Activated naive CD8-positive, alpha-beta T cell treated with anti-CD3 and anti-CD28 coated beads, Interleukin-2, amount 50 U/mL, for 16 hours (primary cell): Measurements from ENCODE around the gene HPN.
A peak's percentile ranks its signal among the peaks of the same experiment; 100 is the strongest.
"Not testable (repeated sequence)": the region's sequence is repeated elsewhere in the genome, so short reads cannot be mapped to it uniquely, and the experiment has no call there.

ENCODE experiments used
- DNase-seq: peaks from one replicate; pipeline ENCODE4 v3.0.0-alpha.2; 2020; ENCODE audit warnings: low read depth, low spot score

Gene HPN

GRCh38 chr19:35083691-35084508, 42.4 kb downstream of the HPN start:
- DNase-seq: no peak

GRCh38 chr19:35084509-35084762, 42.9 kb downstream of the HPN start:
- no peak for DNase-seq

GRCh38 chr19:35085947-35086346, 44.4 kb downstream of the HPN start:
- no peak for DNase-seq

- DNase-seq: no peak
These were observed 44.9 kb downstream of the HPN start for GRCh38 chr19:35086455-35086854.

- no peak for DNase-seq
These were observed 45.9 kb downstream of the HPN start for GRCh38 chr19:35087393-35087792.

- no peak for DNase-seq
These were observed 46.8 kb downstream of the HPN start for GRCh38 chr19:35088131-35088913.

- no peak for DNase-seq
These were observed 48.0 kb downstream of the HPN start for GRCh38 chr19:35089554-35089953.

- no peak for DNase-seq
These were observed 48.6 kb downstream of the HPN start for GRCh38 chr19:35090160-35090505.

GRCh38 chr19:35090506-35091214, 49.1 kb downstream of the HPN start:
- DNase-seq: peak; percentile 11

- DNase-seq: no peak
These were observed 51.9 kb downstream of the HPN start for GRCh38 chr19:35093430-35093829.

- no peak for DNase-seq
These were observed 52.6 kb downstream of the HPN start for GRCh38 chr19:35093941-35094647.

- no peak for DNase-seq
These were observed 53.1 kb downstream of the HPN start for GRCh38 chr19:35094656-35095055.

GRCh38 chr19:35095667-35096368, 54.3 kb downstream of the HPN start:
- DNase-seq: no peak

GRCh38 chr19:35098413-35099049, 57.0 kb downstream of the HPN start:
- DNase-seq: no peak

GRCh38 chr19:35099155-35099896, 57.8 kb downstream of the HPN start:
- DNase-seq: no peak

GRCh38 chr19:35099897-35100275, 58.4 kb downstream of the HPN start:
- no peak for DNase-seq

- no peak for DNase-seq
These were observed 59.3 kb downstream of the HPN start for GRCh38 chr19:35100588-35101533.

GRCh38 chr19:35101949-35102348, 60.4 kb downstream of the HPN start:
- not testable (repeated sequence) for DNase-seq

GRCh38 chr19:35103614-35104013, 62.1 kb downstream of the HPN start:
- not testable (repeated sequence) for DNase-seq
